Testis (tissue), 2 donors: ENCODE results near the gene PDE10A.

Experiments used
- CTCF ChIP-seq, 3 experiments: fragments of 450-650 bp in 2 of 3; fragments of 200-600 bp in 1 of 3; sonication (generic) in 1 of 3; IDR thresholded peaks; one replicate each; pipeline ENCODE4 v1.5.1; 2016 to 2019; ENCODE audit warnings: antibody characterized with exemption in 3 of 3, mild to moderate bottlenecking in 2 of 3, moderate library complexity in 1 of 3
- POLR2A ChIP-seq: fragments of 450-650 bp; IDR thresholded peaks from one replicate; pipeline ENCODE4 v1.6.1; 2017; ENCODE audit warnings: antibody characterized with exemption, mild to moderate bottlenecking, moderate library complexity

GRCh38 chr6:165562421-165563090 is 100.5 kb downstream of the PDE10A start:
- TF ChIP-seq CTCF (IDR thresholded peaks at IDR 0.05) = no peak
- no peak for TF ChIP-seq POLR2A
